ENCODE data around the gene SLC4A1AP.
"Not testable (repeated sequence)": the region's sequence is repeated elsewhere in the genome, so short reads cannot be mapped to it uniquely, and the experiment has no call there.

The SLC4A1AP gene

DNA sequence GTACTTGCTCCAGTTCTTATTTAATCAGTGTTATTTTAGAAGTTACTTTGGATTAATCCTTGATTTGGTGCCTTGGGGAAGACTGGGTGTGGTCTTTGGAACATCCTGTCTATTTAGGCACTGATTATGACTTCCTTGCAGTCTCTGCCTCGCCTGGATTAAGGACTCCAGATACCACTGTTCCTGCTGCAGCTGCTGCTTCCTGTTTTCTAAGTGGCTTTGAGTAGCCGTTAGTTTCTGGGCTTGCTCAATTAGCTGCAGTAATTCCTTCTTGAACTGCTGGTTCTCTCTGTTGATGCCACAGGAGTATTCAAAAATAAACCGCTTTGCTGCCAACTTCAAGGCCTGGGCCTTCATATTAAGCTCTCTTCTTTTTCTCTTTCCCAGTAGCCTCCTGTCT, 36.8 kb upstream of the SLC4A1AP start:
- H4K91ac ChIP-seq (ENCODE audit: low read depth, low read length, poor library complexity); H3K4ac ChIP-seq (ENCODE audit: low read length); H2AFZ ChIP-seq (ENCODE audit: low read length); H2BK5ac ChIP-seq (ENCODE audit: low read length); H4K8ac ChIP-seq (ENCODE audit: low read depth, low read length); H3K4me1 ChIP-seq (ENCODE audit: control insufficient read depth in 2 of 2, insufficient read depth in 1 of 2, low read depth in 1 of 2, low read length in 2 of 2); H3K18ac ChIP-seq (ENCODE audit: low read length); H3K9me3 ChIP-seq (replicated peaks in 1 of 2; ENCODE audit: control insufficient read depth in 2 of 2, insufficient read depth in 1 of 2, low read depth in 1 of 2, low read length in 2 of 2); H3K9ac ChIP-seq (ENCODE audit: low read depth, low read length, poor library complexity); H2BK120ac ChIP-seq (ENCODE audit: low read depth, low read length); H3K4me3 ChIP-seq (ENCODE audit: low read length in 2 of 2); H3K4me2 ChIP-seq (ENCODE audit: insufficient read depth, low read length, poor library complexity, severe bottlenecking); DNase-seq (ENCODE audit: low spot score); H3K23ac ChIP-seq (ENCODE audit: low read depth, low read length, poor library complexity); H2BK12ac ChIP-seq (ENCODE audit: low read length); H3K79me1 ChIP-seq (ENCODE audit: low read depth, low read length); H3K14ac ChIP-seq (ENCODE audit: low read length); H3K27ac ChIP-seq (replicated peaks; ENCODE audit: low read length); H2AK5ac ChIP-seq (ENCODE audit: low read depth, low read length); H3K27me3 ChIP-seq (ENCODE audit: control insufficient read depth in 3 of 3, insufficient read depth in 3 of 3, low read depth in 1 of 3, low read length in 3 of 3); H2BK15ac ChIP-seq (ENCODE audit: low read length): not testable (repeated sequence)
- peaks cover 7 to 52% of the 10 kb centered on the region in 2 donors for H3K36me3 ChIP-seq (replicated peaks in 1 of 2; ENCODE audit: control insufficient read depth in 2 of 2, insufficient read depth in 2 of 2, low read length in 2 of 2)
- no CpG with 5 or more reads among the region's 3 CpGs for WGBS, 2 donors (ENCODE audit: extremely low coverage in 2 of 2, insufficient read length in 2 of 2, insufficient replicate concordance in 1 of 2)

DNA sequence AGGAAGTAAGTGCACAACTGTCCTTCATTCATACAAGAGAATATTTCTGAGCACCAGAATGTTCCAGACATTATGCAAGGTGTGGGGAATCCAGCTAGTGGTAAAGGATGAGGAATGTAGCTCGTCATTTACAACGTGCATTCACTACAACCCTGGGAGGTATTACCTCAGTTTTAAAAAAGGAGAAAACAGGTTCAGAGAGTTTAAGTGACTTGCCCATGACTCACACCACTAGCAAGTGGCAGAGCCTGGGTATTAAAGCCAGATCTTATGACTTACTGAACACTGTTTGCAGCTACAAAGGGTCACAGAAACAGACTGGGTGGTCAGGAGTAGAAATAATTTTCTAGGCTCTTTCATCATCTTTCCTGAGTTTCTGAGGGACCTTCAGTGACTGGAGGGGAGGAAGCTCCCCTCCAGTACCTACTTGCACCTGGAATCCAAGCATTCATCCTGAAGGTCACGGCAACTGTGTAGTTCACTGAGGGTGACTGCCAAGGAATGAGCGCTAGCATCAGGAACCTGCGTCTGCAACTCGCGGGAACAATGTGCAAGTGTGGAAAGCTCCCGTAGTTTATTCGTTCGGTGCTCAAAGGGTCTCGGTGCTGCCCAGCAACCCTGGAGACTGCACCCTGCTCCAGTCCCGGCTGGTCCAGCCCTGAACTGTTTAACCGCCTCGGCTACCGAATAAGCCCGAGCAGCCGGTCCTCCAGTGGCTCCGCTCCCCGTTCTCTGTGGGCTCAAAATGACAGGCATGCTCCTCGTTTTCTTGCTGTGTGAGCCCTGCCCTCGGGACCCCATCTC, 35.5 kb upstream of the SLC4A1AP start:
- no CpG with 5 or more reads among the region's 21 CpGs for WGBS, 2 donors (ENCODE audit: extremely low coverage in 2 of 2, insufficient read length in 2 of 2, insufficient replicate concordance in 1 of 2)
- Histone ChIP-seq H3K27ac (replicated peaks; ENCODE audit: low read length) (no peak overlapping the region), H3K14ac (ENCODE audit: low read length) (no peak overlapping the region), H2BK120ac (ENCODE audit: low read depth, low read length) (no peak overlapping the region), H3K4me2 (ENCODE audit: insufficient read depth, low read length, poor library complexity, severe bottlenecking) (peak overlapping the region; percentile 66), H2BK5ac (ENCODE audit: low read length) (no peak overlapping the region), H4K91ac (ENCODE audit: low read depth, low read length, poor library complexity) (no peak overlapping the region), H3K27me3 (ENCODE audit: control insufficient read depth in 3 of 3, insufficient read depth in 3 of 3, low read depth in 1 of 3, low read length in 3 of 3) (no peaks in the 10 kb centered on the region), H2BK12ac (ENCODE audit: low read length) (no peak overlapping the region), H3K79me1 (ENCODE audit: low read depth, low read length) (peaks cover 2% of the 10 kb centered on the region), H3K4ac (ENCODE audit: low read length) (no peak overlapping the region), H3K23ac (ENCODE audit: low read depth, low read length, poor library complexity) (no peak overlapping the region), H3K9ac (ENCODE audit: low read depth, low read length, poor library complexity) (peak overlapping the region; percentile 77), H2AFZ (ENCODE audit: low read length) (peak overlapping the region; percentile 88), H3K4me3 (ENCODE audit: low read length in 2 of 2) (peak overlapping the region; percentile 74 to 98), H2BK15ac (ENCODE audit: low read length) (no peak overlapping the region), H4K8ac (ENCODE audit: low read depth, low read length) (no peak overlapping the region), H3K36me3 (replicated peaks in 1 of 2; ENCODE audit: control insufficient read depth in 2 of 2, insufficient read depth in 2 of 2, low read length in 2 of 2) (peaks cover 4 to 52% of the 10 kb centered on the region in 2 donors), H3K9me3 (replicated peaks in 1 of 2; ENCODE audit: control insufficient read depth in 2 of 2, insufficient read depth in 1 of 2, low read depth in 1 of 2, low read length in 2 of 2) (no peaks in the 10 kb centered on the region), H2AK5ac (ENCODE audit: low read depth, low read length) (no peak overlapping the region), H3K18ac (ENCODE audit: low read length) (no peak overlapping the region), H3K4me1 (ENCODE audit: control insufficient read depth in 2 of 2, insufficient read depth in 1 of 2, low read depth in 1 of 2, low read length in 2 of 2) (peaks cover 2 to 4% of the 10 kb centered on the region in 2 donors)
- no peak for DNase-seq (ENCODE audit: low spot score)

DNA sequence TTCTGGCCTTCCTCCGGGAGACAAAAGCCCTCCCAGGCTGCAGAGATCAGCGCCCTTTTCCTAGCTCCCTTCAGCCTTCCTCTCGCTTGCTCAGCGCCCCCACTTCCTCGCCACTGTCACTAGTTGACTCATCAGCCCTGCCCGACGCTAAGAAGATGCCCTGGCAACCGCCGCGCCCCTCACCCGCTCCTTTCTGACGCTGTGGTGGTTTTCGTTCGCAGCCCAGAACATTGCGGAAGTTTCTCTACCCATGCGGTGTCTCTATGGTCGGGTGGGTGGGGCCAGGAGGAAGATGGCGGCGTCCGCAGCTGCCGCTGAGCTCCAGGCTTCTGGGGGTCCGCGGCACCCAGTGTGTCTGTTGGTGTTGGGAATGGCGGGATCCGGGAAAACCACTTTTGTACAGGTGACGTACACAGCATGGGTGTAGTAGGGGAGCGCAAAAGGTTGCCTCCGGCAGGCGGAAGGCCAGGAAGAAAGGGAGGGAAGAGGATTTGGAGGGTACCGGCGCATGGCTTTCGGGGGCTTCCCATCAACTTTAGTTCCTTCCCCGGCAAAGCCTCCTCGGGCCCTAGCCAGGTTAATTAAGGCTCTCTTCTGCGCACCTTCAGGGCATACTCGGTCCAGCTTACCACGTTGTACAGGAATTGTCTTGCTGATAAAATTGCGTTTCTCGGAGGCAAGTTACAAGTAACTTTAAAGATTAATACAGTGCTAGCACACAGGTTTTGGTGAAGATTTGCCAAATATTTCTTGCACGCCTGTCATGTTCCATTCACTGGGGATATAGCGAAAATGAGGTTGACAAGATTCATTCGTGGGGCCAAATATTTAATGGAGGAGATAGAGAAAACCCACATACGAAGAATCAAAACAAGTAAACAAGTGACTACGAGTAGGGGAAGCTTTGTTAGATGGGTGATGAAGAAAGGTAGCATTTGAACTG, 34.7 kb upstream of the SLC4A1AP start, which contains the start of the genes CCDC121 and GPN1:
TSS of gene CCDC121 (minus strand) at position 246 of the 943 bp plus-strand sequence. CDS start 1,213 bp downstream, outside the sequence.
TSS of gene GPN1 (plus strand) at position 284 of the 943 bp plus-strand sequence. CDS start at position 293, 9 bp downstream.
- Histone ChIP-seq H2BK15ac (ENCODE audit: low read length) (no peak within 1 kb of the TSS), H3K14ac (ENCODE audit: low read length) (no peak within 1 kb of the TSS), H2AFZ (ENCODE audit: low read length) (peak within 1 kb of the TSS; percentile 88), H2AK5ac (ENCODE audit: low read depth, low read length) (no peak within 1 kb of the TSS), H3K23ac (ENCODE audit: low read depth, low read length, poor library complexity) (peak within 1 kb of the TSS; percentile 97), H3K9ac (ENCODE audit: low read depth, low read length, poor library complexity) (peak within 1 kb of the TSS; percentile 93), H3K4me1 (ENCODE audit: control insufficient read depth in 2 of 2, insufficient read depth in 1 of 2, low read depth in 1 of 2, low read length in 2 of 2) (peaks cover 2 to 4% of the 10 kb centered on the region in 2 donors), H3K4me3 (ENCODE audit: low read length in 2 of 2) (peak within 1 kb of the TSS; percentile 74 to 98), H3K27me3 (ENCODE audit: control insufficient read depth in 3 of 3, insufficient read depth in 3 of 3, low read depth in 1 of 3, low read length in 3 of 3) (no peaks in the 10 kb centered on the region), H3K18ac (ENCODE audit: low read length) (peak within 1 kb of the TSS; percentile 94), H3K4me2 (ENCODE audit: insufficient read depth, low read length, poor library complexity, severe bottlenecking) (peak within 1 kb of the TSS; percentile 66), H4K8ac (ENCODE audit: low read depth, low read length) (no peak within 1 kb of the TSS), H3K9me3 (replicated peaks in 1 of 2; ENCODE audit: control insufficient read depth in 2 of 2, insufficient read depth in 1 of 2, low read depth in 1 of 2, low read length in 2 of 2) (no peaks in the 10 kb centered on the region), H3K36me3 (replicated peaks in 1 of 2; ENCODE audit: control insufficient read depth in 2 of 2, insufficient read depth in 2 of 2, low read length in 2 of 2) (peaks cover 4 to 52% of the 10 kb centered on the region in 2 donors), H2BK120ac (ENCODE audit: low read depth, low read length) (no peak within 1 kb of the TSS), H3K27ac (replicated peaks; ENCODE audit: low read length) (peak within 1 kb of the TSS; percentile 22), H4K91ac (ENCODE audit: low read depth, low read length, poor library complexity) (no peak within 1 kb of the TSS), H3K4ac (ENCODE audit: low read length) (no peak within 1 kb of the TSS), H2BK12ac (ENCODE audit: low read length) (no peak within 1 kb of the TSS), H3K79me1 (ENCODE audit: low read depth, low read length) (peaks cover 2% of the 10 kb centered on the region), H2BK5ac (ENCODE audit: low read length) (no peak within 1 kb of the TSS)
- WGBS, 2 donors (ENCODE audit: extremely low coverage in 2 of 2, insufficient read length in 2 of 2, insufficient replicate concordance in 1 of 2), result no CpG with 5 or more reads among the region's 44 CpGs
- DNase-seq (ENCODE audit: low spot score), result peak; percentile 77

Data from neuronal stem cell (in vitro differentiated cells).